Peyer's patch (tissue), 4 donors: ENCODE data around the gene B3GAT1.

Experiments
- POLR2A ChIP-seq, 2 donors: fragments of 450-650 bp; IDR thresholded peaks; one replicate each; pipeline ENCODE4 v1.5.1; 2017; ENCODE audit warnings: antibody characterized with exemption in 2 of 2, mild to moderate bottlenecking in 2 of 2, moderate library complexity in 2 of 2
- TF ChIP-seq, protein P1 (sequence below), 6 experiments: fragments of 450-650 bp in 4 of 6; fragments of 200-600 bp in 2 of 6; sonication (generic) in 1 of 6; IDR thresholded peaks; one replicate each; pipeline ENCODE4 v1.5.1; 2017 to 2019; ENCODE audit warnings: antibody characterized with exemption in 6 of 6, mild to moderate bottlenecking in 3 of 6, moderate library complexity in 1 of 6

DNA sequence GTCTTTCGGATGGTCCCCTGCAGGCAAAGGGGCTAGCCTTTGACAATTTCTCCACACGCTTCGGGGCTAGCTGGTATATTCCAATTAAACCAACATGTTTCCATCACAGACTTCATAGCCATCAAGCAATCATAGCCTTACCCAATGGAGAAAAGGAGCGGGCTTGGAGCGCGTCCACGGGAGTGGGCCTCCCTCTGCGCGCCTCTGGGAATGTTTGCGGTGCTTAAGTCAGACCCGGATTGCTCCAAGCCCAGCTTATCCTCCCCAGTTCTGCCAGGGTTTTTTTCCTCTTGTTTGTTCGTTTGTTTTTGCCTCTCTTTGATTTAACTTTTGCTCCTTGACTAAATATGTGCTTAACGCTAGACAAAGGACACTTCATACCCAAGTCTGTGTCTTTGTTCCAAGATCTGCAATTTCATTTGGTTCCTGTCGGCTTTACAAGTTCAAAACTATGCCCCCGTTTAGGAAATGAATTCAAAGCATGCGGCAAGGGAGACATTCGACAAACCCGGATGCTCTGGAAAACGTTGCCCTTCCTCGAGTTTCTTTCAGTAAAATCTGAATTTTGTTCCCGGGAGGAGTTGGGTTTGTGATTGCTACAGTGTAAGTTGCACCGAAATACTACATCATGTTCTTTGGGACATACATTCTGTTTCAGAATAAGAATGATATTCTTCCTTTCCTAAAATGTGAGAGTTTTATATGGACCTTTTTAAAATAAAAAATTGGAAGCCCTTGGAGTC is 81.3 kb downstream of the B3GAT1 start:
- TF ChIP-seq POLR2A (IDR thresholded peaks at IDR 0.05) = no peak
- TF ChIP-seq, protein P1, sequence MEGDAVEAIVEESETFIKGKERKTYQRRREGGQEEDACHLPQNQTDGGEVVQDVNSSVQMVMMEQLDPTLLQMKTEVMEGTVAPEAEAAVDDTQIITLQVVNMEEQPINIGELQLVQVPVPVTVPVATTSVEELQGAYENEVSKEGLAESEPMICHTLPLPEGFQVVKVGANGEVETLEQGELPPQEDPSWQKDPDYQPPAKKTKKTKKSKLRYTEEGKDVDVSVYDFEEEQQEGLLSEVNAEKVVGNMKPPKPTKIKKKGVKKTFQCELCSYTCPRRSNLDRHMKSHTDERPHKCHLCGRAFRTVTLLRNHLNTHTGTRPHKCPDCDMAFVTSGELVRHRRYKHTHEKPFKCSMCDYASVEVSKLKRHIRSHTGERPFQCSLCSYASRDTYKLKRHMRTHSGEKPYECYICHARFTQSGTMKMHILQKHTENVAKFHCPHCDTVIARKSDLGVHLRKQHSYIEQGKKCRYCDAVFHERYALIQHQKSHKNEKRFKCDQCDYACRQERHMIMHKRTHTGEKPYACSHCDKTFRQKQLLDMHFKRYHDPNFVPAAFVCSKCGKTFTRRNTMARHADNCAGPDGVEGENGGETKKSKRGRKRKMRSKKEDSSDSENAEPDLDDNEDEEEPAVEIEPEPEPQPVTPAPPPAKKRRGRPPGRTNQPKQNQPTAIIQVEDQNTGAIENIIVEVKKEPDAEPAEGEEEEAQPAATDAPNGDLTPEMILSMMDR (IDR thresholded peaks at IDR 0.05) = no peak
